HK-2 (cell line): ENCODE measurements around the gene C2orf80.
"Not testable (repeated sequence)": the region's sequence is repeated elsewhere in the genome, so short reads cannot be mapped to it uniquely, and the experiment has no call there.

Experiments
- DNase-seq: peaks from one replicate; pipeline ENCODE4 v3.0.0-alpha.2; 2018; ENCODE audit not compliant: unreplicated experiment

C2orf80 gene

GRCh38 chr2:208179028-208179609, 10.7 kb downstream of the C2orf80 start:
- peak; percentile 21 for DNase-seq

- no peak for DNase-seq
Measured at GRCh38 chr2:208175840-208176153, 14.0 kb downstream of the C2orf80 start.

GRCh38 chr2:208175069-208175839, 14.6 kb downstream of the C2orf80 start:
- peak; percentile 71 for DNase-seq

- DNase-seq = no peak
Measured at GRCh38 chr2:208174144-208174543, 15.7 kb downstream of the C2orf80 start.

- DNase-seq = no peak
Measured at GRCh38 chr2:208172125-208172524, 17.7 kb downstream of the C2orf80 start.

- DNase-seq = no peak
Measured at GRCh38 chr2:208164951-208165755, 24.7 kb downstream of the C2orf80 start.

- DNase-seq = no peak
Measured at GRCh38 chr2:208163489-208163888, 26.3 kb downstream of the C2orf80 start, which contains the start of gene CRYGA. Gene CRYGA (minus strand): TSS chr2:208163589. CDS start chr2:208163556, 33 bp downstream.

- no peak for DNase-seq
Measured at GRCh38 chr2:208156439-208156838, 33.4 kb downstream of the C2orf80 start.

- no peak for DNase-seq
Measured at GRCh38 chr2:208153156-208153555, 36.7 kb downstream of the C2orf80 start.

- DNase-seq = no peak
Measured at GRCh38 chr2:208150956-208151355, 38.9 kb downstream of the C2orf80 start.

- no peak for DNase-seq
Measured at GRCh38 chr2:208150094-208150493, 39.7 kb downstream of the C2orf80 start.

GRCh38 chr2:208148803-208149202, 41.0 kb downstream of the C2orf80 start:
- DNase-seq = no peak

- no peak for DNase-seq
Measured at GRCh38 chr2:208147759-208148158, 42.1 kb downstream of the C2orf80 start.

GRCh38 chr2:208147008-208147407, 42.8 kb downstream of the C2orf80 start:
- DNase-seq = no peak

GRCh38 chr2:208146006-208146405, 43.8 kb downstream of the C2orf80 start, which contains the start of gene CRYGB:
Gene CRYGB (minus strand): TSS chr2:208146158. CDS start chr2:208146120, 38 bp downstream.
- no peak for DNase-seq

- DNase-seq = no peak
Measured at GRCh38 chr2:208142925-208143799, 46.7 kb downstream of the C2orf80 start.

GRCh38 chr2:208142240-208142924, 47.4 kb downstream of the C2orf80 start:
- no peak for DNase-seq

- no peak for DNase-seq
Measured at GRCh38 chr2:208139447-208139846, 50.4 kb downstream of the C2orf80 start.

- not testable (repeated sequence) for DNase-seq
Measured at GRCh38 chr2:208138334-208138733, 51.5 kb downstream of the C2orf80 start.

GRCh38 chr2:208136716-208137094, 53.1 kb downstream of the C2orf80 start:
- DNase-seq = no peak
